CD4-positive, alpha-beta T cell treated with Interleukin-6 at 100 ng/mL for 8 hours (primary cell): Measurements from ENCODE around the gene ICA1L.
"Not testable (repeated sequence)": the region's sequence is repeated elsewhere in the genome, so short reads cannot be mapped to it uniquely, and the experiment has no call there.

Experiments
- DNase-seq: peaks from one replicate; pipeline ENCODE4 v3.0.0-alpha.2; 2020; ENCODE audit warnings: mixed read lengths, low spot score

ICA1L gene

GRCh38 chr2:202871300-202872141, at the start of gene ICA1L:
Gene ICA1L, minus strand, starts transcription at chr2:202871766. Its CDS starts 42,757 bp downstream, at chr2:202829009.
- peak; percentile 9 for DNase-seq

GRCh38 chr2:202918860-202919259, 47.3 kb upstream of the ICA1L start:
- no peak for DNase-seq

- not testable (repeated sequence) for DNase-seq
Measured at GRCh38 chr2:202912342-202913201, 41.0 kb upstream of the ICA1L start.

GRCh38 chr2:202911512-202912341, 40.2 kb upstream of the ICA1L start, which contains the start of the genes CARF and WDR12:
Gene CARF, plus strand, starts transcription at chr2:202912275. Its CDS starts 29,628 bp downstream, at chr2:202941903.
Gene WDR12, minus strand, starts transcription at chr2:202911673. Its CDS starts 197 bp downstream, at chr2:202911476.
- peak; percentile 87 for DNase-seq

GRCh38 chr2:202911203-202911511, 39.6 kb upstream of the ICA1L start:
- no peak for DNase-seq

GRCh38 chr2:202910698-202911097, 39.1 kb upstream of the ICA1L start:
- DNase-seq: no peak

- not testable (repeated sequence) for DNase-seq
Measured at GRCh38 chr2:202910250-202910649, 38.7 kb upstream of the ICA1L start.

GRCh38 chr2:202909394-202910192, 38.0 kb upstream of the ICA1L start:
- DNase-seq: no peak

- no peak for DNase-seq
Measured at GRCh38 chr2:202908186-202908585, 36.6 kb upstream of the ICA1L start.

GRCh38 chr2:202905507-202905906, 33.9 kb upstream of the ICA1L start:
- not testable (repeated sequence) for DNase-seq

GRCh38 chr2:202885190-202885589, 13.6 kb upstream of the ICA1L start:
- DNase-seq: no peak

GRCh38 chr2:202883987-202884675, 12.6 kb upstream of the ICA1L start:
- no peak for DNase-seq

- no peak for DNase-seq
Measured at GRCh38 chr2:202881570-202881969, 10.0 kb upstream of the ICA1L start.

- DNase-seq: no peak
Measured at GRCh38 chr2:202877699-202878098, 6.1 kb upstream of the ICA1L start.

- peak; percentile 57 for DNase-seq
Measured at GRCh38 chr2:202870431-202871299, 901 bp downstream of the ICA1L start.

- DNase-seq: no peak
Measured at GRCh38 chr2:202861987-202862386, 9.6 kb downstream of the ICA1L start.

GRCh38 chr2:202858601-202859000, 13.0 kb downstream of the ICA1L start:
- no peak for DNase-seq

GRCh38 chr2:202849343-202849742, 22.2 kb downstream of the ICA1L start:
- DNase-seq: not testable (repeated sequence)

GRCh38 chr2:202848813-202849212, 22.8 kb downstream of the ICA1L start:
- DNase-seq: no peak
